Keratinocyte (primary cell): ENCODE data around the gene IPMK. TPM values are rescaled to one million over a fixed set of nuclear protein-coding genes. Genes with fewer than 3 reads are reported as not detected.

ENCODE experiments used
- DNase-seq: peaks from one replicate; pipeline ENCODE4 v3.0.0-alpha.2; 2011; ENCODE audit warnings: low read depth, missing footprints, low spot score
- FAIRE-seq: peaks from 2 replicates; lab custom pipeline; 2011; peaks lifted over from hg19 to GRCh38; lab: Jason Lieb, UNC
- H2AFZ ChIP-seq: 2 replicates; pipeline ENCODE4 v1.6.0; 2012; ENCODE audit warnings: low read length, control low read depth, inconsistent platforms; ENCODE audit not compliant: control insufficient read depth
- H3K27ac ChIP-seq: 2 replicates; pipeline ENCODE4 v1.5.1; 2011; ENCODE audit warnings: low read length; ENCODE audit not compliant: control insufficient read depth, insufficient read depth
- H3K27me3 ChIP-seq: 3 replicates; pipeline ENCODE4 v1.6.0; 2011; ENCODE audit warnings: low read length; ENCODE audit not compliant: control insufficient read depth, insufficient read depth; ENCODE audit errors: extremely low read depth
- H3K36me3 ChIP-seq, 2 experiments: 2 replicates in 1 of 2; 3 replicates in 1 of 2; pipeline ENCODE4 v1.5.1; 2011; ENCODE audit warnings: low read length in 2 of 2, mild to moderate bottlenecking in 1 of 2; ENCODE audit not compliant: control insufficient read depth in 2 of 2, insufficient read depth in 2 of 2; ENCODE audit errors: extremely low read depth in 1 of 2
- H3K4me1 ChIP-seq: 3 replicates; pipeline ENCODE4 v1.5.1; 2011; ENCODE audit warnings: low read length; ENCODE audit not compliant: control insufficient read depth, insufficient read depth; ENCODE audit errors: extremely low read depth
- H3K4me2 ChIP-seq: 3 replicates; pipeline ENCODE4 v1.6.0; 2011; ENCODE audit warnings: low read depth, low read length; ENCODE audit not compliant: control insufficient read depth, insufficient read depth; ENCODE audit errors: extremely low read depth
- H3K4me3 ChIP-seq, 3 experiments: fragments of 200-600 bp in 1 of 3; sonication (generic) in 1 of 3; 2 replicates in 2 of 3; 3 replicates in 1 of 3; pipeline ENCODE4 v1.5.1; 2011 to 2016; ENCODE audit warnings: low read length in 3 of 3, mild to moderate bottlenecking in 3 of 3, control low read depth in 2 of 3, inconsistent platforms in 1 of 3, low read depth in 1 of 3, mixed read lengths in 1 of 3, mixed run types in 1 of 3, moderate library complexity in 1 of 3; ENCODE audit not compliant: control insufficient read depth in 2 of 3, insufficient read depth in 2 of 3; ENCODE audit errors: extremely low read depth in 1 of 3
- H3K79me2 ChIP-seq: 2 replicates; pipeline ENCODE4 v1.6.0; 2012; ENCODE audit warnings: low read length; ENCODE audit not compliant: control insufficient read depth, insufficient read depth
- H3K9ac ChIP-seq: 3 replicates; pipeline ENCODE4 v1.6.0; 2011; ENCODE audit warnings: low read length; ENCODE audit not compliant: control insufficient read depth, insufficient read depth; ENCODE audit errors: extremely low read depth
- H3K9me1 ChIP-seq: 3 replicates; pipeline ENCODE4 v1.6.0; 2011; ENCODE audit warnings: low read length; ENCODE audit not compliant: control insufficient read depth, insufficient read depth; ENCODE audit errors: extremely low read depth
- H3K9me3 ChIP-seq: 2 replicates; pipeline ENCODE4 v1.5.1; 2012; ENCODE audit warnings: low read depth, low read length; ENCODE audit not compliant: control insufficient read depth
- H4K20me1 ChIP-seq: 3 replicates; pipeline ENCODE4 v1.6.0; 2011; ENCODE audit warnings: low read length; ENCODE audit not compliant: control insufficient read depth, insufficient read depth; ENCODE audit errors: extremely low read depth
- EZH2 ChIP-seq: IDR thresholded peaks from one replicate; pipeline ENCODE4 v1.6.1; 2012; ENCODE audit warnings: inconsistent platforms, mild to moderate bottlenecking, low read length, moderate library complexity
- dilution Hi-C: fragments of 300-500 bp; cut with MboI; formaldehyde crosslinking; loops from one replicate; pipeline ENCODE4 v1.7.0; 2020; ENCODE audit warnings: low sequenced_read_pairs; ENCODE audit not compliant: extremely low pct_ligation_motif_present
- polyA plus RNA-seq, 5 experiments: library from polyadenylated mRNA; depleted of rRNA in 3 of 5; stranded (reverse) in 3 of 5; stranded (forward) in 1 of 5; unstranded in 1 of 5; fragments of >200 nt; gene quantifications; 1 replicate in 1 of 5; 2 replicates in 3 of 5; 3 replicates in 1 of 5; pipeline versions ENCODE4 v1.2.1 to v1.2.3, GENCODE V29; 2011 to 2012; ENCODE audit warnings: missing spikeins in 2 of 5, low read depth in 1 of 5, low replicate concordance in 1 of 5
- TF ChIP-seq, protein P1 (sequence below), 3 experiments: IDR thresholded peaks in 1 of 3; conservative IDR thresholded peaks in 1 of 3; optimal IDR thresholded peaks in 1 of 3; 2 replicates in 2 of 3; 3 replicates in 1 of 3; pipeline versions ENCODE3 to v1.5.1; 2011; ENCODE audit warnings: low read length in 3 of 3, mild to moderate bottlenecking in 3 of 3, moderate library complexity in 2 of 3, control low read depth in 1 of 3, inconsistent platforms in 1 of 3; ENCODE audit not compliant: insufficient read depth in 2 of 3; ENCODE audit errors: extremely low read depth in 1 of 3

The IPMK gene
- polyA plus RNA-seq, 1 donor (not counting 4 experiments of a cell fraction or from before 2014, with no cell fraction given): 4.5 TPM

DNA sequence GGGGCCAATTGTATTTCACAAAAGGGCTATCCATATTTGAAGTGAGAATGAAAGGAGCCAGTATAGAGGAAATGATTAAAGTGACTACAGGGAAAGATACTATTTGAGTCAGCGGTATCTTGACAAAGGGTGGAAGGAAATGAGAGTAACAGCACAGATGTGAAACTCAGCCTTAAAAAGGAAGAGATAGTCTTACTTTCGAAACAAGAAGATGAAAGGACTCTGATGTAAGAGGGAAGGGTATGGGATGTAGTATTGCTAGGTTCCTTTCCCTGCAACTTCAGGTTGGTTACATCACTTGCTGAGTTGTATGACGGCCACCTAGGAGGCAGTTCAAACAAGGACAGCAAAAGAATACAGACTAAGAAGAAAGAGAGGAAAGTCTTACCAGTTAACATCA lies 14.9 kb upstream of the IPMK start:
- H3K27me3 ChIP-seq: no peaks in the 10 kb centered on the region
- peaks cover 37% of the 10 kb centered on the region for H3K4me1 ChIP-seq
- no peak overlapping the region for H3K9ac ChIP-seq
- H3K36me3 ChIP-seq: peaks cover 0 to 2% of the 10 kb centered on the region in 2 experiments
- no peaks in the 10 kb centered on the region for H3K79me2 ChIP-seq
- H3K27ac ChIP-seq: no peak overlapping the region
- TF ChIP-seq, protein P1, sequence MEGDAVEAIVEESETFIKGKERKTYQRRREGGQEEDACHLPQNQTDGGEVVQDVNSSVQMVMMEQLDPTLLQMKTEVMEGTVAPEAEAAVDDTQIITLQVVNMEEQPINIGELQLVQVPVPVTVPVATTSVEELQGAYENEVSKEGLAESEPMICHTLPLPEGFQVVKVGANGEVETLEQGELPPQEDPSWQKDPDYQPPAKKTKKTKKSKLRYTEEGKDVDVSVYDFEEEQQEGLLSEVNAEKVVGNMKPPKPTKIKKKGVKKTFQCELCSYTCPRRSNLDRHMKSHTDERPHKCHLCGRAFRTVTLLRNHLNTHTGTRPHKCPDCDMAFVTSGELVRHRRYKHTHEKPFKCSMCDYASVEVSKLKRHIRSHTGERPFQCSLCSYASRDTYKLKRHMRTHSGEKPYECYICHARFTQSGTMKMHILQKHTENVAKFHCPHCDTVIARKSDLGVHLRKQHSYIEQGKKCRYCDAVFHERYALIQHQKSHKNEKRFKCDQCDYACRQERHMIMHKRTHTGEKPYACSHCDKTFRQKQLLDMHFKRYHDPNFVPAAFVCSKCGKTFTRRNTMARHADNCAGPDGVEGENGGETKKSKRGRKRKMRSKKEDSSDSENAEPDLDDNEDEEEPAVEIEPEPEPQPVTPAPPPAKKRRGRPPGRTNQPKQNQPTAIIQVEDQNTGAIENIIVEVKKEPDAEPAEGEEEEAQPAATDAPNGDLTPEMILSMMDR (optimal IDR thresholded peaks at IDR 0.05 in 1 of 3, IDR thresholded peaks at IDR 0.05 in 1 of 3, conservative IDR thresholded peaks at IDR 0.05 in 1 of 3; ENCODE audit: extremely low read depth in 1 of 3, insufficient read depth in 2 of 3, low read length in 3 of 3): no peak
- no peak for TF ChIP-seq EZH2
- H3K9me1 ChIP-seq: no peaks in the 10 kb centered on the region
- H4K20me1 ChIP-seq: no peaks in the 10 kb centered on the region
- no peak overlapping the region for H3K4me3 ChIP-seq
- dilution Hi-C loops: no loop called here
- no peak for DNase-seq
- no peaks in the 10 kb centered on the region for H3K9me3 ChIP-seq
- no peak overlapping the region for H2AFZ ChIP-seq
- peak; percentile 72 for FAIRE-seq
- no peak overlapping the region for H3K4me2 ChIP-seq

DNA sequence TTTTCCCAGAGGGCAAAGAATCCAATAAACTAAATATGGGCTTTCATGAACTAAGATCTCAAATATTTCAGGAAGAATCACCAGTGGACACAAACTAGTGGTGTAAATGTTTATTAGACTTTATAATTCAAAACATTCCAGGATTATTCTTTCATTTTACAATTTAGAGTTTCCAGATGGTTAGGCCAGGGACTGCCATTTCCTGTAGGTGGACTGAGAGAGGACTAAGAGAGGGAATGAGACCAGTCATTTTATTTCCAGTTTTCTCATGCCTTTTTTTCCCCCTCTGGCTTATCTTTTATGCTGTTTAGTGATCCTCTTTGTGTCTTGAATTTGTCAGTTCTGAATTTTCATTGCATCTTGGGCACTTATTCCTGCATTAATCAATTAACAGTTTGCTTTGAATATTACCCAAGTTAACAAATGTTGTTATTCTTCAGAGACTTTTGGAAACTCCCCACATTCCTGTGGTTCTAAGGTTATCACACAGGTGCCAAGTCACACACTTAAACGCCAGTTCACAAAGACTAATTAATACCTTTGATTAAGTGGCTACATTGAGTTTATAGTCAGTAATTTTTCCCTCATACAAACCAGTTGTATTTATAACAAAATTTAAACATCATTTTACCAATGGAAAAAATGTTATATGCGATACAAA lies 13.5 kb upstream of the IPMK start:
- peak overlapping the region; percentile 32 for H3K27ac ChIP-seq
- DNase-seq: no peak
- no peaks in the 10 kb centered on the region for H4K20me1 ChIP-seq
- no peaks in the 10 kb centered on the region for H3K79me2 ChIP-seq
- peaks cover 37% of the 10 kb centered on the region for H3K4me1 ChIP-seq
- TF ChIP-seq EZH2: no peak
- TF ChIP-seq, protein P1 (optimal IDR thresholded peaks at IDR 0.05 in 1 of 3, IDR thresholded peaks at IDR 0.05 in 1 of 3, conservative IDR thresholded peaks at IDR 0.05 in 1 of 3; ENCODE audit: extremely low read depth in 1 of 3, insufficient read depth in 2 of 3, low read length in 3 of 3): no peak
- dilution Hi-C loops: no loop called here
- no peak overlapping the region for H2AFZ ChIP-seq
- H3K27me3 ChIP-seq: no peaks in the 10 kb centered on the region
- no peak overlapping the region for H3K4me3 ChIP-seq
- peaks cover 0 to 2% of the 10 kb centered on the region in 2 experiments for H3K36me3 ChIP-seq
- no peaks in the 10 kb centered on the region for H3K9me3 ChIP-seq
- peak; percentile 26 for FAIRE-seq
- no peaks in the 10 kb centered on the region for H3K9me1 ChIP-seq
- no peak overlapping the region for H3K9ac ChIP-seq
- peak overlapping the region; percentile 50 for H3K4me2 ChIP-seq
